GM23338 (cell line): ENCODE measurements around the gene CCDC187. TPM values are rescaled to one million over a fixed set of nuclear protein-coding genes. Genes with fewer than 3 reads are reported as not detected.

Experiments used
- ATAC-seq: fragments of 200-7000 bp; cut with Tn5 transposase; 3 replicates; pipeline ENCODE4 v1.9.1; 2020
- DNase-seq: peaks from one replicate; pipeline ENCODE4 v3.0.0-alpha.2; 2015; ENCODE audit warnings: low spot score
- H2AFZ ChIP-seq: fragments of 200-600 bp; sonication (generic); 2 replicates; pipeline ENCODE4 v1.8.0; 2016; ENCODE audit warnings: antibody characterized with exemption, mild to moderate bottlenecking, moderate library complexity
- H3F3A ChIP-seq: fragments of 200-600 bp; sonication (generic); replicated peaks from 2 replicates; pipeline ENCODE4 v1.8.0; 2017; ENCODE audit warnings: antibody characterized with exemption, mixed run types, low read depth
- H3K27ac ChIP-seq: fragments of 200-600 bp; sonication (generic); 2 replicates; pipeline ENCODE4 v1.6.1; 2016; ENCODE audit warnings: low read depth
- H3K27me3 ChIP-seq: fragments of 200-600 bp; sonication (generic); 2 replicates; pipeline ENCODE4 v1.8.0; 2016; ENCODE audit warnings: mild to moderate bottlenecking, mixed run types, moderate library complexity; ENCODE audit not compliant: insufficient read depth
- H3K36me3 ChIP-seq: fragments of 200-600 bp; sonication (generic); 2 replicates; pipeline ENCODE4 v1.8.0; 2016; ENCODE audit warnings: mild to moderate bottlenecking; ENCODE audit not compliant: insufficient read depth
- H3K4me1 ChIP-seq: fragments of 200-600 bp; sonication (generic); 2 replicates; pipeline ENCODE4 v1.8.0; 2016; ENCODE audit warnings: mild to moderate bottlenecking, moderate library complexity; ENCODE audit not compliant: insufficient read depth
- H3K4me2 ChIP-seq: fragments of 200-600 bp; sonication (generic); 2 replicates; pipeline ENCODE4 v1.7.1; 2017; ENCODE audit warnings: mixed run types
- H3K4me3 ChIP-seq: fragments of 200-600 bp; sonication (generic); 2 replicates; pipeline ENCODE4 v1.6.1; 2016; ENCODE audit warnings: mixed run types
- H3K79me2 ChIP-seq: fragments of 200-600 bp; sonication (generic); replicated peaks from 2 replicates; pipeline ENCODE4 v1.8.0; 2017; ENCODE audit warnings: mild to moderate bottlenecking; ENCODE audit not compliant: insufficient read depth
- H3K9me2 ChIP-seq: fragments of 200-600 bp; sonication (generic); 2 replicates; pipeline ENCODE4 v1.8.0; 2017; ENCODE audit not compliant: insufficient read depth
- H4K20me1 ChIP-seq: fragments of 200-600 bp; sonication (generic); replicated peaks from 2 replicates; pipeline ENCODE4 v1.8.0; 2017; ENCODE audit warnings: mild to moderate bottlenecking; ENCODE audit not compliant: insufficient read depth
- H3K27ac Mint-ChIP-seq: 2 replicates; pipeline ENCODE4 v1.8.0; 2020; ENCODE audit warnings: inconsistent platforms, mild to moderate bottlenecking, moderate library complexity, mixed read lengths
- H3K27me3 Mint-ChIP-seq: 3 replicates; pipeline ENCODE4 v1.8.0; 2022; ENCODE audit warnings: low read depth, mild to moderate bottlenecking, moderate library complexity, mixed read lengths, inconsistent platforms; ENCODE audit not compliant: insufficient read depth, poor library complexity
- H3K36me3 Mint-ChIP-seq: 3 replicates; pipeline ENCODE4 v1.8.0; 2021; ENCODE audit warnings: low read depth, mild to moderate bottlenecking, inconsistent platforms, moderate library complexity, mixed read lengths
- H3K4me1 Mint-ChIP-seq: 3 replicates; pipeline ENCODE4 v1.8.0; 2020; ENCODE audit warnings: mild to moderate bottlenecking, inconsistent platforms, mixed read lengths
- H3K4me3 Mint-ChIP-seq: 3 replicates; pipeline ENCODE4 v1.8.0; 2021; ENCODE audit warnings: moderate library complexity, mild to moderate bottlenecking, inconsistent platforms, mixed read lengths
- H3K9me3 Mint-ChIP-seq: 3 replicates; pipeline ENCODE4 v1.8.0; 2020; ENCODE audit warnings: moderate library complexity, mild to moderate bottlenecking, inconsistent platforms, mixed read lengths
- CREB1 ChIP-seq: fragments of 250-450 bp; sonication (Bioruptor Pico); IDR thresholded peaks from 2 replicates; pipeline ENCODE4 v1.5.0; 2020; ENCODE audit warnings: low read depth, mild to moderate bottlenecking, moderate library complexity
- EZH2 ChIP-seq: fragments of 200-600 bp; sonication (generic); IDR thresholded peaks from one replicate; pipeline ENCODE4 v1.8.0; 2017; ENCODE audit warnings: antibody characterized with exemption, mild to moderate bottlenecking, low read depth; ENCODE audit not compliant: unreplicated experiment
- EZH2phosphoT487 ChIP-seq: fragments of 200-600 bp; sonication (generic); IDR thresholded peaks from one replicate; pipeline ENCODE4 v1.8.1; 2018; ENCODE audit warnings: antibody characterized with exemption; ENCODE audit not compliant: unreplicated experiment
- JUNB ChIP-seq: IDR thresholded peaks from one replicate; pipeline ENCODE4 v1.6.1; 2016; ENCODE audit warnings: antibody characterized with exemption; ENCODE audit not compliant: unreplicated experiment
- NANOG ChIP-seq: IDR thresholded peaks from 2 replicates; pipeline ENCODE4 v1.6.1; 2016; ENCODE audit warnings: antibody characterized with exemption, borderline replicate concordance
- POLR2AphosphoS5 ChIP-seq: IDR thresholded peaks from 2 replicates; pipeline ENCODE4 v1.6.1; 2016; ENCODE audit warnings: antibody characterized with exemption, low read depth
- STAT1 ChIP-seq: IDR thresholded peaks from one replicate; pipeline ENCODE4 v1.6.1; 2016; ENCODE audit warnings: antibody characterized with exemption; ENCODE audit not compliant: unreplicated experiment
- ZNF114 ChIP-seq: fragments of 250-450 bp; sonication (Bioruptor Pico); IDR thresholded peaks from 2 replicates; pipeline ENCODE4 v1.5.0; 2020; ENCODE audit warnings: mild to moderate bottlenecking, moderate library complexity
- ZNF331 ChIP-seq: fragments of 250-450 bp; sonication (Bioruptor Pico); IDR thresholded peaks from 2 replicates; pipeline ENCODE4 v1.5.0; 2020; ENCODE audit warnings: low read depth, mild to moderate bottlenecking, moderate library complexity
- polyA plus RNA-seq: library from polyadenylated mRNA; unstranded; fragments of >200 nt; fragmentation: Nextera tagmentation; extraction: Ambion mirVana; gene quantifications from 2 replicates; pipeline ENCODE4 v1.2.1, GENCODE V29; 2016
- total RNA-seq: library from RNA; depleted of rRNA; stranded (reverse); fragments of >200 nt; shearing (Covaris generic); gene quantifications from 2 replicates; pipeline ENCODE4 v1.2.3, GENCODE V29; 2014
- TF ChIP-seq, protein P1 (sequence below): IDR thresholded peaks from 2 replicates; pipeline ENCODE4 v1.6.1; 2016; ENCODE audit warnings: antibody characterized with exemption
- TF ChIP-seq, protein P2 (sequence below), 2 experiments: fragments of 200-600 bp in 1 of 2; sonication (generic) in 1 of 2; conservative IDR thresholded peaks; 2 replicates each; pipeline versions ENCODE4 v1.5.1 to v1.6.1; 2016 to 2017; ENCODE audit warnings: antibody characterized with exemption in 2 of 2, low read depth in 2 of 2, mild to moderate bottlenecking in 2 of 2, moderate library complexity in 1 of 2
- TF ChIP-seq, protein P3 (sequence below): fragments of 250-450 bp; sonication (Bioruptor Pico); IDR thresholded peaks from 2 replicates; pipeline ENCODE4 v1.5.0; 2020; ENCODE audit warnings: mild to moderate bottlenecking, moderate library complexity
- TF ChIP-seq, protein P4 (sequence below): IDR thresholded peaks from one replicate; pipeline ENCODE4 v1.6.1; 2018; ENCODE audit warnings: antibody characterized with exemption; ENCODE audit not compliant: unreplicated experiment

CCDC187 gene
- total and polyA plus RNA-seq, 2 experiments from 2014 or later, result 0.14 TPM; not detected in 1

DNA sequence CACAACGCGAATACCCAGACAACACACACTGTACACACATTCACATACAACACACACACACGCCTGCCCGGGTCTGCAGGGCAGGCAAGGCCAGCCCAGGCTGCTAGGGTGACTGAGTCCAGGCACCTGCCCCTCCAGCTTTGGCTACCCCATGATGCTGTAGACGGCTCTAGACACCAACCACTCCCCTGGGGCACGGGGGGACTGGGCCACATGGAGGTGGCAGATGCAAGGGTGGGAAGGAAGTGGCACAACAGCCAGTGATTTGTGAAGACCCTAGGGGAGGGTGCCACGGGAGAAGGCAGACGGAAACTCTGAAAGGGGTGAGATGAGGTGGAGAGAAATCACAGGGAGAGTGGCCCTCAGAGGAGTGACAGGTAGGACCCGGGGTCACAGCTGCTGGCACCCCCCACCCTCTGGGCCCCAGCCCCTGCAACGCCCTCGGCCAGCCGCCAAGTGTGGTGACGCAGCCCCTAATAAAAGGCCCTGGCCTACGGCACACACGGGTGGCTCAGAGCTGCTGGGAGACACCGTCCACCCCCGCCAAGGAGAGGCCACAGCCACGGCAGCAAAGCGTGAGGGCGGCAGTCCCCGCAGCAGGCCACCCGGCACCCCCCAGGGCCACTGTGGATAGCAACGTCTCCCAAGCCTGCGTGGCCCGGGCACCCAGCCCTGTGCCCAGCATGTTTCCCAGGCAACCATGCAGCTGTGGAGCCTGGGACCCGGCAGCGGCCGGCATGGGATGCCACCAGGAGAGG, 6.6 kb upstream of the CCDC187 start:
- no peak overlapping the region for H3K27ac Mint-ChIP-seq
- H3K4me1 Mint-ChIP-seq, result no peaks in the 10 kb centered on the region
- H3K4me3 Mint-ChIP-seq, result no peak overlapping the region
- Histone ChIP-seq H2AFZ (no peak overlapping the region), H4K20me1 (no peaks in the 10 kb centered on the region), H3K4me2 (no peak overlapping the region), H3K27ac (no peak overlapping the region), H3K4me3 (no peak overlapping the region), H3K36me3 (no peaks in the 10 kb centered on the region), H3K27me3 (no peaks in the 10 kb centered on the region), H3K4me1 (no peaks in the 10 kb centered on the region), H3K79me2 (no peaks in the 10 kb centered on the region), H3F3A (peaks cover 22% of the 10 kb centered on the region), H3K9me2 (no peaks in the 10 kb centered on the region)
- ATAC-seq, result no peak
- H3K36me3 Mint-ChIP-seq, result no peaks in the 10 kb centered on the region; the same call in 2 of the 3 replicates
- H3K27me3 Mint-ChIP-seq, result peaks cover 2% of the 10 kb centered on the region
- DNase-seq, result no peak
- TF ChIP-seq, protein P1, sequence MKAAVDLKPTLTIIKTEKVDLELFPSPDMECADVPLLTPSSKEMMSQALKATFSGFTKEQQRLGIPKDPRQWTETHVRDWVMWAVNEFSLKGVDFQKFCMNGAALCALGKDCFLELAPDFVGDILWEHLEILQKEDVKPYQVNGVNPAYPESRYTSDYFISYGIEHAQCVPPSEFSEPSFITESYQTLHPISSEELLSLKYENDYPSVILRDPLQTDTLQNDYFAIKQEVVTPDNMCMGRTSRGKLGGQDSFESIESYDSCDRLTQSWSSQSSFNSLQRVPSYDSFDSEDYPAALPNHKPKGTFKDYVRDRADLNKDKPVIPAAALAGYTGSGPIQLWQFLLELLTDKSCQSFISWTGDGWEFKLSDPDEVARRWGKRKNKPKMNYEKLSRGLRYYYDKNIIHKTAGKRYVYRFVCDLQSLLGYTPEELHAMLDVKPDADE, result no peak
- no peak for TF ChIP-seq EZH2
- no peak for TF ChIP-seq STAT1
- TF ChIP-seq, protein P2, sequence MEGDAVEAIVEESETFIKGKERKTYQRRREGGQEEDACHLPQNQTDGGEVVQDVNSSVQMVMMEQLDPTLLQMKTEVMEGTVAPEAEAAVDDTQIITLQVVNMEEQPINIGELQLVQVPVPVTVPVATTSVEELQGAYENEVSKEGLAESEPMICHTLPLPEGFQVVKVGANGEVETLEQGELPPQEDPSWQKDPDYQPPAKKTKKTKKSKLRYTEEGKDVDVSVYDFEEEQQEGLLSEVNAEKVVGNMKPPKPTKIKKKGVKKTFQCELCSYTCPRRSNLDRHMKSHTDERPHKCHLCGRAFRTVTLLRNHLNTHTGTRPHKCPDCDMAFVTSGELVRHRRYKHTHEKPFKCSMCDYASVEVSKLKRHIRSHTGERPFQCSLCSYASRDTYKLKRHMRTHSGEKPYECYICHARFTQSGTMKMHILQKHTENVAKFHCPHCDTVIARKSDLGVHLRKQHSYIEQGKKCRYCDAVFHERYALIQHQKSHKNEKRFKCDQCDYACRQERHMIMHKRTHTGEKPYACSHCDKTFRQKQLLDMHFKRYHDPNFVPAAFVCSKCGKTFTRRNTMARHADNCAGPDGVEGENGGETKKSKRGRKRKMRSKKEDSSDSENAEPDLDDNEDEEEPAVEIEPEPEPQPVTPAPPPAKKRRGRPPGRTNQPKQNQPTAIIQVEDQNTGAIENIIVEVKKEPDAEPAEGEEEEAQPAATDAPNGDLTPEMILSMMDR (conservative IDR thresholded peaks at IDR 0.05; ENCODE audit: low read depth in 2 of 2), result no peak
- TF ChIP-seq NANOG, result no peak
- TF ChIP-seq EZH2phosphoT487, result no peak
- TF ChIP-seq JUNB, result no peak
- TF ChIP-seq CREB1 (CRISPR knock-in tag), result no peak
- no peak for TF ChIP-seq ZNF331 (CRISPR knock-in tag)
- TF ChIP-seq, protein P3, sequence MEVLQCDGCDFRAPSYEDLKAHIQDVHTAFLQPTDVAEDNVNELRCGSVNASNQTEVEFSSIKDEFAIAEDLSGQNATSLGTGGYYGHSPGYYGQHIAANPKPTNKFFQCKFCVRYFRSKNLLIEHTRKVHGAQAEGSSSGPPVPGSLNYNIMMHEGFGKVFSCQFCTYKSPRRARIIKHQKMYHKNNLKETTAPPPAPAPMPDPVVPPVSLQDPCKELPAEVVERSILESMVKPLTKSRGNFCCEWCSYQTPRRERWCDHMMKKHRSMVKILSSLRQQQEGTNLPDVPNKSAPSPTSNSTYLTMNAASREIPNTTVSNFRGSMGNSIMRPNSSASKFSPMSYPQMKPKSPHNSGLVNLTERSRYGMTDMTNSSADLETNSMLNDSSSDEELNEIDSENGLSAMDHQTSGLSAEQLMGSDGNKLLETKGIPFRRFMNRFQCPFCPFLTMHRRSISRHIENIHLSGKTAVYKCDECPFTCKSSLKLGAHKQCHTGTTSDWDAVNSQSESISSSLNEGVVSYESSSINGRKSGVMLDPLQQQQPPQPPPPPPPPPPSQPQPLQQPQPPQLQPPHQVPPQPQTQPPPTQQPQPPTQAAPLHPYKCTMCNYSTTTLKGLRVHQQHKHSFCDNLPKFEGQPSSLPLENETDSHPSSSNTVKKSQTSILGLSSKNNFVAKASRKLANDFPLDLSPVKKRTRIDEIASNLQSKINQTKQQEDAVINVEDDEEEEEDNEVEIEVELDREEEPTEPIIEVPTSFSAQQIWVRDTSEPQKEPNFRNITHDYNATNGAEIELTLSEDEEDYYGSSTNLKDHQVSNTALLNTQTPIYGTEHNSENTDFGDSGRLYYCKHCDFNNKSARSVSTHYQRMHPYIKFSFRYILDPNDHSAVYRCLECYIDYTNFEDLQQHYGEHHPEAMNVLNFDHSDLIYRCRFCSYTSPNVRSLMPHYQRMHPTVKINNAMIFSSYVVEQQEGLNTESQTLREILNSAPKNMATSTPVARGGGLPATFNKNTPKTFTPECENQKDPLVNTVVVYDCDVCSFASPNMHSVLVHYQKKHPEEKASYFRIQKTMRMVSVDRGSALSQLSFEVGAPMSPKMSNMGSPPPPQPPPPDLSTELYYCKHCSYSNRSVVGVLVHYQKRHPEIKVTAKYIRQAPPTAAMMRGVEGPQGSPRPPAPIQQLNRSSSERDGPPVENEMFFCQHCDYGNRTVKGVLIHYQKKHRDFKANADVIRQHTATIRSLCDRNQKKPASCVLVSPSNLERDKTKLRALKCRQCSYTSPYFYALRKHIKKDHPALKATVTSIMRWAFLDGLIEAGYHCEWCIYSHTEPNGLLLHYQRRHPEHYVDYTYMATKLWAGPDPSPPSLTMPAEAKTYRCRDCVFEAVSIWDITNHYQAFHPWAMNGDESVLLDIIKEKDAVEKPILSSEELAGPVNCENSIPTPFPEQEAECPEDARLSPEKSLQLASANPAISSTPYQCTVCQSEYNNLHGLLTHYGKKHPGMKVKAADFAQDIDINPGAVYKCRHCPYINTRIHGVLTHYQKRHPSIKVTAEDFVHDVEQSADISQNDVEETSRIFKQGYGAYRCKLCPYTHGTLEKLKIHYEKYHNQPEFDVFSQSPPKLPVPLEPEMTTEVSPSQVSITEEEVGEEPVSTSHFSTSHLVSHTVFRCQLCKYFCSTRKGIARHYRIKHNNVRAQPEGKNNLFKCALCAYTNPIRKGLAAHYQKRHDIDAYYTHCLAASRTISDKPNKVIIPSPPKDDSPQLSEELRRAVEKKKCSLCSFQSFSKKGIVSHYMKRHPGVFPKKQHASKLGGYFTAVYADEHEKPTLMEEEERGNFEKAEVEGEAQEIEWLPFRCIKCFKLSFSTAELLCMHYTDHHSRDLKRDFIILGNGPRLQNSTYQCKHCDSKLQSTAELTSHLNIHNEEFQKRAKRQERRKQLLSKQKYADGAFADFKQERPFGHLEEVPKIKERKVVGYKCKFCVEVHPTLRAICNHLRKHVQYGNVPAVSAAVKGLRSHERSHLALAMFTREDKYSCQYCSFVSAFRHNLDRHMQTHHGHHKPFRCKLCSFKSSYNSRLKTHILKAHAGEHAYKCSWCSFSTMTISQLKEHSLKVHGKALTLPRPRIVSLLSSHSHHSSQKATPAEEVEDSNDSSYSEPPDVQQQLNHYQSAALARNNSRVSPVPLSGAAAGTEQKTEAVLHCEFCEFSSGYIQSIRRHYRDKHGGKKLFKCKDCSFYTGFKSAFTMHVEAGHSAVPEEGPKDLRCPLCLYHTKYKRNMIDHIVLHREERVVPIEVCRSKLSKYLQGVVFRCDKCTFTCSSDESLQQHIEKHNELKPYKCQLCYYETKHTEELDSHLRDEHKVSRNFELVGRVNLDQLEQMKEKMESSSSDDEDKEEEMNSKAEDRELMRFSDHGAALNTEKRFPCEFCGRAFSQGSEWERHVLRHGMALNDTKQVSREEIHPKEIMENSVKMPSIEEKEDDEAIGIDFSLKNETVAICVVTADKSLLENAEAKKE (CRISPR knock-in tag), result no peak
- TF ChIP-seq POLR2AphosphoS5, result no peak
- TF ChIP-seq, protein P4, sequence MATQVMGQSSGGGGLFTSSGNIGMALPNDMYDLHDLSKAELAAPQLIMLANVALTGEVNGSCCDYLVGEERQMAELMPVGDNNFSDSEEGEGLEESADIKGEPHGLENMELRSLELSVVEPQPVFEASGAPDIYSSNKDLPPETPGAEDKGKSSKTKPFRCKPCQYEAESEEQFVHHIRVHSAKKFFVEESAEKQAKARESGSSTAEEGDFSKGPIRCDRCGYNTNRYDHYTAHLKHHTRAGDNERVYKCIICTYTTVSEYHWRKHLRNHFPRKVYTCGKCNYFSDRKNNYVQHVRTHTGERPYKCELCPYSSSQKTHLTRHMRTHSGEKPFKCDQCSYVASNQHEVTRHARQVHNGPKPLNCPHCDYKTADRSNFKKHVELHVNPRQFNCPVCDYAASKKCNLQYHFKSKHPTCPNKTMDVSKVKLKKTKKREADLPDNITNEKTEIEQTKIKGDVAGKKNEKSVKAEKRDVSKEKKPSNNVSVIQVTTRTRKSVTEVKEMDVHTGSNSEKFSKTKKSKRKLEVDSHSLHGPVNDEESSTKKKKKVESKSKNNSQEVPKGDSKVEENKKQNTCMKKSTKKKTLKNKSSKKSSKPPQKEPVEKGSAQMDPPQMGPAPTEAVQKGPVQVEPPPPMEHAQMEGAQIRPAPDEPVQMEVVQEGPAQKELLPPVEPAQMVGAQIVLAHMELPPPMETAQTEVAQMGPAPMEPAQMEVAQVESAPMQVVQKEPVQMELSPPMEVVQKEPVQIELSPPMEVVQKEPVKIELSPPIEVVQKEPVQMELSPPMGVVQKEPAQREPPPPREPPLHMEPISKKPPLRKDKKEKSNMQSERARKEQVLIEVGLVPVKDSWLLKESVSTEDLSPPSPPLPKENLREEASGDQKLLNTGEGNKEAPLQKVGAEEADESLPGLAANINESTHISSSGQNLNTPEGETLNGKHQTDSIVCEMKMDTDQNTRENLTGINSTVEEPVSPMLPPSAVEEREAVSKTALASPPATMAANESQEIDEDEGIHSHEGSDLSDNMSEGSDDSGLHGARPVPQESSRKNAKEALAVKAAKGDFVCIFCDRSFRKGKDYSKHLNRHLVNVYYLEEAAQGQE, result no peak
- TF ChIP-seq ZNF114 (CRISPR knock-in tag), result no peak
- H3K9me3 Mint-ChIP-seq, result peaks cover 4% of the 10 kb centered on the region
